Fibroblast of pulmonary artery (primary cell): ENCODE data around the gene DNAH3.
"Not testable (repeated sequence)": the region's sequence is repeated elsewhere in the genome, so short reads cannot be mapped to it uniquely, and the experiment has no call there.

ENCODE experiments used
- DNase-seq: peaks from one replicate; pipeline ENCODE4 v3.0.0-alpha.2; 2010; ENCODE audit warnings: low read depth
- H3K4me3 ChIP-seq: replicated peaks from 2 replicates; pipeline ENCODE4 v1.5.1; 2011; ENCODE audit warnings: low read depth, mild to moderate bottlenecking, control low read depth, low read length, moderate library complexity
- CTCF ChIP-seq: IDR thresholded peaks from 2 replicates; pipeline ENCODE4 v1.5.1; 2011; ENCODE audit warnings: mild to moderate bottlenecking, control low read depth, low read length, inconsistent platforms; ENCODE audit errors: missing control alignments

Gene DNAH3

GRCh38 chr16:20949660-20950059 lies 201.0 kb downstream of the DNAH3 start:
- no peak for TF ChIP-seq CTCF
- no peak for DNase-seq
- H3K4me3 ChIP-seq: no peak overlapping the region

- no peak for DNase-seq
- no peak for TF ChIP-seq CTCF
- no peak overlapping the region for H3K4me3 ChIP-seq
Observed at GRCh38 chr16:20948444-20948843, 202.2 kb downstream of the DNAH3 start.

- H3K4me3 ChIP-seq: no peak overlapping the region
- no peak for TF ChIP-seq CTCF
- DNase-seq: no peak
Observed at GRCh38 chr16:20946015-20946629, 204.5 kb downstream of the DNAH3 start.

GRCh38 chr16:20945575-20945875 lies 205.1 kb downstream of the DNAH3 start:
- not testable (repeated sequence) for H3K4me3 ChIP-seq, DNase-seq

DNA sequence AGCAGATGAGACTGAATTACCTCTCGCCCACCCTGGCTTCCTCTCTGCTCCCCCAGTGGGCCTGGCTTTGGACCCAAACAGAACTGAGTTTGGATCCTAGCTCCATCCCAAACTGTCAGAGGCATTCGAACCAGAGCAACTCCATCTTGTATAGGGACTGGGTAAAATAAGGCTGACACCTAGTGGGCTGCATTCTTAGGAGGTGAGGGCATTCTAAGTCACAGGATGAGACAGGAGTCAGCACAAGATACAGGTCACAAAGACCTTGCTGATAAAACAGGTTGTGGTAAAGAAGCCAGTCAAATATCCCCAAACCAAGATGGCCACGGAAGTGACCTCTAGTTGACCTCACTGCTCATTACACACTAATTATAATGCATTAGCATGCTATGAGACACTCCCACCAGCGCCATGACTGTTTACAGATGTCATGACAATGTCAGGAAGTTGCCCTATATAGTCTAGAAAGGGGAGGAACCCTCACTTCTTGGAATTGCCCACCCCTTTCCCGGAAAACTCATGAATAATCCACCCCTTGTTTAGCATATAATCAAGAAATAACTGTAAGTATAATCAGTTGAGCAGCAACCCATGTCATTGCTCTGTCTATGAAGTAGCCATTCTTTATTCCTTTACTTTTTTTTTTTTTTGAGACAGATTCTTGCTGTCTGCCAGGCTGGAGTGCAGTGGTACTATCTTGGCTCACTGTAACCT lies 205.6 kb downstream of the DNAH3 start:
- peak; percentile 43 for DNase-seq
- H3K4me3 ChIP-seq: no peak overlapping the region
- TF ChIP-seq CTCF: peak; percentile 1

DNA sequence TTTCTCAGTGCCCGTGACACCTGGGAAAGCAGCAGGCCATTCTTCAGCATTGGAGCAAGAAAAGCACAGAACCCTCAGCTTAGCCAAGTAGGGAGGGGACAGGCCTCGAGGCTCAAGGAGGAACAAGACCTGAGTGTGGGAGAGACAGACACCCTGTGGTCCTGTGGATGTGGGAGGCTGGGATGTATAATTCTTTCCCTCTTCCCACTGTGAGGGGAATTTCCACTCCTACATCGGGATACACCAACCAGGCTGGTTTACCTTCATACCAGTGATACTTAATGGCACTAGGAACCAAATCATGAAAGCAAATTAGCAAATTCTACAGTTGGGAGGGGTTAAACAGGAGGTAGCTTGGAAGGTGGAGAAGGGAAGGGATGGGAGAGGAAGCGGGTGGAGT lies 208.4 kb downstream of the DNAH3 start:
- TF ChIP-seq CTCF: no peak
- no peak for DNase-seq
- H3K4me3 ChIP-seq: no peak overlapping the region

GRCh38 chr16:20941636-20941926 lies 209.1 kb downstream of the DNAH3 start:
- no peak for TF ChIP-seq CTCF
- no peak for DNase-seq
- no peak overlapping the region for H3K4me3 ChIP-seq
